ENCODE data around the gene FATE1. TPM values are rescaled to one million over a fixed set of nuclear protein-coding genes. Genes with fewer than 3 reads are reported as not detected.

The FATE1 gene
- total and polyA plus RNA-seq, 4 donors, result not detected

- TF ChIP-seq MAX (IDR thresholded peaks at IDR 0.05) (no peak), REST (IDR thresholded peaks at IDR 0.05) (no peak)
These were observed 28.2 kb upstream of the FATE1 start (continued) for GRCh38 chrX:151687635-151688034.

DNA sequence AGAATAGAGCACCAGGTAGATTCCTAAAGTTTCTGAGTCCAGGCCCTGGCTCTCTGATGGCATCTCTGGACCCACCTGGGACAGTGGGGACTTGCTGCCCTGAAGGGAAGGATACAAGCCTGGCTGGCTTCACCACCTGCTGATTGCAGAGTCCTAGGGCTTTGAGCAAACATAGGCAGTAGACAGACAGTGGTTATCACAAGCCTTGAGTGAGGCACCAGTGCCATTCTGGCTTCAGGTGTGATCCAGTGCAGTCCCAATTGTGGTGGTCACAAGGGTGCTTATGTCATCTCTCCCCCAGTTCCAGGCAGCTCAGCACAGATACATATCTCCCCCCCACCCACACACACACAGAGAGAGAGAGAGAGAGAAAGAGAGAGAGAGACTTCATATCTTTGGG, 27.1 kb upstream of the FATE1 start:
- TF ChIP-seq HNF4G (IDR thresholded peaks at IDR 0.05) (no peak), MAX (IDR thresholded peaks at IDR 0.05) (no peak), GABPA (IDR thresholded peaks at IDR 0.05 in 1 of 2, conservative IDR thresholded peaks at IDR 0.05 in 1 of 2) (no peak)
- TF ChIP-seq, protein P1, sequence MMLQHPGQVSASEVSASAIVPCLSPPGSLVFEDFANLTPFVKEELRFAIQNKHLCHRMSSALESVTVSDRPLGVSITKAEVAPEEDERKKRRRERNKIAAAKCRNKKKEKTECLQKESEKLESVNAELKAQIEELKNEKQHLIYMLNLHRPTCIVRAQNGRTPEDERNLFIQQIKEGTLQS (IDR thresholded peaks at IDR 0.05), result no peak
- TF ChIP-seq, protein P2, sequence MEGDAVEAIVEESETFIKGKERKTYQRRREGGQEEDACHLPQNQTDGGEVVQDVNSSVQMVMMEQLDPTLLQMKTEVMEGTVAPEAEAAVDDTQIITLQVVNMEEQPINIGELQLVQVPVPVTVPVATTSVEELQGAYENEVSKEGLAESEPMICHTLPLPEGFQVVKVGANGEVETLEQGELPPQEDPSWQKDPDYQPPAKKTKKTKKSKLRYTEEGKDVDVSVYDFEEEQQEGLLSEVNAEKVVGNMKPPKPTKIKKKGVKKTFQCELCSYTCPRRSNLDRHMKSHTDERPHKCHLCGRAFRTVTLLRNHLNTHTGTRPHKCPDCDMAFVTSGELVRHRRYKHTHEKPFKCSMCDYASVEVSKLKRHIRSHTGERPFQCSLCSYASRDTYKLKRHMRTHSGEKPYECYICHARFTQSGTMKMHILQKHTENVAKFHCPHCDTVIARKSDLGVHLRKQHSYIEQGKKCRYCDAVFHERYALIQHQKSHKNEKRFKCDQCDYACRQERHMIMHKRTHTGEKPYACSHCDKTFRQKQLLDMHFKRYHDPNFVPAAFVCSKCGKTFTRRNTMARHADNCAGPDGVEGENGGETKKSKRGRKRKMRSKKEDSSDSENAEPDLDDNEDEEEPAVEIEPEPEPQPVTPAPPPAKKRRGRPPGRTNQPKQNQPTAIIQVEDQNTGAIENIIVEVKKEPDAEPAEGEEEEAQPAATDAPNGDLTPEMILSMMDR (IDR thresholded peaks at IDR 0.05; ENCODE audit: low read depth, low read length, missing input control), result no peak
- H3K4me1 ChIP-seq (ENCODE audit: control insufficient read depth in 4 of 4, insufficient read depth in 4 of 4, low read length in 3 of 4), result no peaks in the 10 kb centered on the region
- H3K9ac ChIP-seq (ENCODE audit: low read depth in 1 of 2, low read length in 2 of 2), result no peak overlapping the region
- H3K27me3 ChIP-seq (ENCODE audit: control insufficient read depth in 4 of 4, insufficient read depth in 4 of 4, low read length in 3 of 4), result no peaks in the 10 kb centered on the region
- no peak for DNase-seq (ENCODE audit: low spot score)
- H3K27ac ChIP-seq (ENCODE audit: low read depth in 1 of 2, low read length in 2 of 2), result no peak overlapping the region
- H3K4me3 ChIP-seq (ENCODE audit: low read depth in 1 of 3, low read length in 3 of 3), result no peak overlapping the region
- no peaks in the 10 kb centered on the region for H3K36me3 ChIP-seq (ENCODE audit: control insufficient read depth in 4 of 4, insufficient read depth in 3 of 4, low read depth in 1 of 4, low read length in 3 of 4)
- H3K9me3 ChIP-seq (ENCODE audit: control insufficient read depth in 4 of 4, low read length in 3 of 4), result no peaks in the 10 kb centered on the region

- H3K27ac ChIP-seq (ENCODE audit: low read depth in 1 of 2, low read length in 2 of 2), result no peak overlapping the region
- no peak overlapping the region for H3K4me3 ChIP-seq (ENCODE audit: low read depth in 1 of 3, low read length in 3 of 3)
- H3K4me1 ChIP-seq (ENCODE audit: control insufficient read depth in 4 of 4, insufficient read depth in 4 of 4, low read length in 3 of 4), result peaks cover 0 to 3% (median 0%) of the 10 kb centered on the region in 4 donors
- WGBS, result 89% methylated on average over 6 of the region's 6 CpGs
- no peak for DNase-seq (ENCODE audit: low spot score)
- no peaks in the 10 kb centered on the region for H3K9me3 ChIP-seq (ENCODE audit: control insufficient read depth in 4 of 4, low read length in 3 of 4)
- no peaks in the 10 kb centered on the region for H3K27me3 ChIP-seq (ENCODE audit: control insufficient read depth in 4 of 4, insufficient read depth in 4 of 4, low read length in 3 of 4)
- no peak overlapping the region for H3K9ac ChIP-seq (ENCODE audit: low read depth in 1 of 2, low read length in 2 of 2)
- H3K36me3 ChIP-seq (ENCODE audit: control insufficient read depth in 4 of 4, insufficient read depth in 3 of 4, low read depth in 1 of 4, low read length in 3 of 4), result no peaks in the 10 kb centered on the region
- TF ChIP-seq REST (IDR thresholded peaks at IDR 0.05) (no peak), GABPA (IDR thresholded peaks at IDR 0.05 in 1 of 2, conservative IDR thresholded peaks at IDR 0.05 in 1 of 2) (no peak), FOXA2 (IDR thresholded peaks at IDR 0.05) (no peak), RAD21 (IDR thresholded peaks at IDR 0.05) (no peak), SP1 (IDR thresholded peaks at IDR 0.05) (no peak), HNF4G (IDR thresholded peaks at IDR 0.05) (no peak), NR2F2 (IDR thresholded peaks at IDR 0.05) (no peak), MAX (IDR thresholded peaks at IDR 0.05) (no peak), FOXA1 (IDR thresholded peaks at IDR 0.05) (no peak), HNF4A (conservative IDR thresholded peaks at IDR 0.05) (no peak)
- TF ChIP-seq, protein P1 (IDR thresholded peaks at IDR 0.05), result no peak
- TF ChIP-seq, protein P2 (IDR thresholded peaks at IDR 0.05; ENCODE audit: low read depth, low read length, missing input control), result no peak
- TF ChIP-seq, protein P3, sequence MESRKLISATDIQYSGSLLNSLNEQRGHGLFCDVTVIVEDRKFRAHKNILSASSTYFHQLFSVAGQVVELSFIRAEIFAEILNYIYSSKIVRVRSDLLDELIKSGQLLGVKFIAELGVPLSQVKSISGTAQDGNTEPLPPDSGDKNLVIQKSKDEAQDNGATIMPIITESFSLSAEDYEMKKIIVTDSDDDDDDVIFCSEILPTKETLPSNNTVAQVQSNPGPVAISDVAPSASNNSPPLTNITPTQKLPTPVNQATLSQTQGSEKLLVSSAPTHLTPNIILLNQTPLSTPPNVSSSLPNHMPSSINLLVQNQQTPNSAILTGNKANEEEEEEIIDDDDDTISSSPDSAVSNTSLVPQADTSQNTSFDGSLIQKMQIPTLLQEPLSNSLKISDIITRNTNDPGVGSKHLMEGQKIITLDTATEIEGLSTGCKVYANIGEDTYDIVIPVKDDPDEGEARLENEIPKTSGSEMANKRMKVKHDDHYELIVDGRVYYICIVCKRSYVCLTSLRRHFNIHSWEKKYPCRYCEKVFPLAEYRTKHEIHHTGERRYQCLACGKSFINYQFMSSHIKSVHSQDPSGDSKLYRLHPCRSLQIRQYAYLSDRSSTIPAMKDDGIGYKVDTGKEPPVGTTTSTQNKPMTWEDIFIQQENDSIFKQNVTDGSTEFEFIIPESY (IDR thresholded peaks at IDR 0.05), result no peak
These were observed 23.0 kb upstream of the FATE1 start for GRCh38 chrX:151692825-151693224.

Data from liver (tissue), 9 donors.